ENCODE data around the gene DEDD2.

Gene DEDD2

DNA sequence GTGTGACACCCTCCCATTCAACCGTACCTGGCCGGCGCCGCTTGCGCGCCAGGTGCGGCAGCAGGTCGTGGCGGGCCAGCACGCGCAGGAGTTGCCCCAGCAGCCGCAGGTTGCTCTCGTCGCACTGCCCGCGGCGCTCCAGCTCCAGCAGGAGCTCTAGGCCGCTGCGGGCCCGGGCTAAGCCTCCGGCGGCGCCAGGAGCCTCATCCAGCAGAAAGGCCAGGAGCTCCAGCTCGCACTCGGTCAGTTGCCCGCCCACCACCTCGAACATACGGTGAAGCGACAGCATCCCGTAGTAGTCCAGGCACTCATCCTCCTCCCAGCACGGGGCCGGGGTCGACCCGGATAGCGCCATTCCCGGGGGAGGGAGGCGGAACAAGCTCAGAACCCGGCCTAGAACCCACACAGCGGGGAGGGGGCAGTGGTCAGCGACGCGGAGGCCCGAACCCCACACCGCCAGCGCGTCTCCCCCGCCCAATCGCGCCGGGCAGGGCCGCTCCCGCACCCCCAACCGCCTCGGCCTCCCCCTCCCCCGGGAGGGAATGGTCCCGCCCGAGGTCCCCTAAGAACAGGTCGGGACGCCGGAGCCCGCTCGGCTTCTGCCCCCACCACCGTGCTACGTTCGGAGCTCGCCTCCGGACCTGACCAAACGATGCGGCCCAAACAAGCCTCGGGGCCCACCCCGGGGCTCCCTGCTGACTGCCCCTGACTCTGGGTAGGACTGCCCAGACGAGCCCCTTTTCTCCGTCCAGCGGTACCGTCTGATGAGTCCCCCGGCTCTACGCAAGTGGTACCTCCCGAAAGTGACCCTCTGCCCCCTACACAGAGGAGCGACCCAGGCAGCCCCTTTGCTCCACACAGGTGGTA is 591 bp downstream of the DEDD2 start:
- Histone ChIP-seq H3K36me3 (ENCODE audit: insufficient read depth, low read length) (peaks cover 17% of the 10 kb centered on the region), H3K4me1 (ENCODE audit: insufficient read depth, low read length) (peaks cover 39% of the 10 kb centered on the region), H3K4me3 (ENCODE audit: low read depth in 1 of 2, low read length in 2 of 2) (peak overlapping the region; percentile 64 to 83), H3K9ac (ENCODE audit: low read length) (peak overlapping the region; percentile 70), H3K9me3 (ENCODE audit: low read length) (no peaks in the 10 kb centered on the region), H3K27me3 (ENCODE audit: control insufficient read depth in 1 of 2, insufficient read depth in 2 of 2, low read length in 2 of 2) (no peaks in the 10 kb centered on the region), H3K27ac (ENCODE audit: low read depth, low read length) (peak overlapping the region; percentile 61)

DNA sequence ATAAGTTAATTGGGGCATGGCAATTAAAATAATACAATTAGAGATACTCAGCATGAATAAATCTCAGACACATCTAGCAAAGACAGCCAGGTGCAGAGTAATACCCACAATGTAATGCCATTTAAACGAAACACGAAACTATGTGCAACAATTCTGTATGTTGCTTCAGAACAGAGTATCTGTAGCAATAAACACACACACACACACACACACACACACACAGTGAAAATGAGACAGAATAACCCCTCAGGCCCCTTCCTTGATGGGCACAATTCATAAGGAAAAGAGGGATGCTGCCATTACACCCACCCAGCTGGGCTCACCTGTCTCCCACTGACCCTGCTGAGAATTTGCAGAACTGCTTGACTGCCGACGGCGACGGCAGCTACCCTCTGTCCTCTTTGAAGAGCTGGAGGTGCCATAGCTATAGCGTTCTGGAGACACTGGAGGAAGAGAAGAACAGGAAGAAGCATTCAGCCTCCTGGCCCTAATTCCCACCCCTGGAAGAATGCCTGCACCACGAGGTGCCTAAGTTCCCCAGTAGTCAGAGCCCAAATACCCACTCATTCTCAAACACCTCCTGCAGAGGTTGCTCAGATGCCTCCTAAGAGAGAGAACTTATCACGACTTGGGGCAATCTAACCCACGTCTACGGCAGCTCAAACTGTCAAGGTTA is 2.5 kb downstream of the DEDD2 start:
- Histone ChIP-seq H3K27ac (ENCODE audit: low read depth, low read length) (no peak overlapping the region), H3K4me1 (ENCODE audit: insufficient read depth, low read length) (peaks cover 31% of the 10 kb centered on the region), H3K4me3 (ENCODE audit: low read depth in 1 of 2, low read length in 2 of 2) (no peak overlapping the region), H3K9ac (ENCODE audit: low read length) (no peak overlapping the region), H3K27me3 (ENCODE audit: control insufficient read depth in 1 of 2, insufficient read depth in 2 of 2, low read length in 2 of 2) (no peaks in the 10 kb centered on the region), H3K9me3 (ENCODE audit: low read length) (no peaks in the 10 kb centered on the region), H3K36me3 (ENCODE audit: insufficient read depth, low read length) (peaks cover 17% of the 10 kb centered on the region)

DNA sequence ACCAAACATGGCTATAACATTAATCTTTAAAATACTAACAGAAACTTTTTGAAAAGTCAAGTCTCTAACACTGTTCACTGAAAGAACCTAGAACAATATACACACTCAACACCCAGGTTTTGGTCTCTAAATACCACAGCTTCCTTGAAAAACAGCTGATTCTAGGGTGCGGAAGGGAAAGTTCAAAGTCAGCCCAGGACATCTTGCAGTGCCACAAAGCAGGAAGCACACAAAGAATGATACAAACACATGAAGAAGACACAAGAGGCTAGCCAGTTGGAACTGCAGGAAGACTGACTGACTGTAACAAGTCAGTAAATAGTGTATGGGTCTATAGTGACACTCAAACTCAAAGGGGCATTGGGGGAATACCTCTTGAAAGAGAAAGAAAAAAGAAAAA is 4.6 kb downstream of the DEDD2 start:
- Histone ChIP-seq H3K4me3 (ENCODE audit: low read depth in 1 of 2, low read length in 2 of 2) (no peak overlapping the region), H3K27ac (ENCODE audit: low read depth, low read length) (no peak overlapping the region), H3K36me3 (ENCODE audit: insufficient read depth, low read length) (peaks cover 35% of the 10 kb centered on the region), H3K9ac (ENCODE audit: low read length) (no peak overlapping the region), H3K27me3 (ENCODE audit: control insufficient read depth in 1 of 2, insufficient read depth in 2 of 2, low read length in 2 of 2) (no peaks in the 10 kb centered on the region), H3K4me1 (ENCODE audit: insufficient read depth, low read length) (peaks cover 17% of the 10 kb centered on the region), H3K9me3 (ENCODE audit: low read length) (no peaks in the 10 kb centered on the region)

DNA sequence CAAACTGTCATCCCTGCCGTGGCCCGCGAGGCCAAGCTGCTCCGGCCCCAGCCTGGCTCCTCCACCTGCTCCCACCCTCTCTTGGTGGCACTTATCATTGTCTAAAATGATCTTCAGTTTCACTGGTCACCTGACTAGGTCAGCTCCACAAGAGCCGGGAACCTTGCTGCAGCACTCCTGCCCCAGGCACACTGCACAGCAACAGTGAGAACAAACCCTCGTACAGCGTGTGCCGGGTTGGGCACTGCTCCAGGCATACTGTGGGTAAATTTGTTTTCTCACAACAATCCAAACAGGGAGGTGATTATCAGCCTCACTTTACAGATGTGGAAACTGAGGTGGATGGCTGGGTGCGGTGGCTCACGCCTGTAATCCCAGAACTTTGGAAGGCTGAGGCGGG is 8.9 kb downstream of the DEDD2 start:
- H3K27ac ChIP-seq (ENCODE audit: low read depth, low read length), result no peak overlapping the region

DNA sequence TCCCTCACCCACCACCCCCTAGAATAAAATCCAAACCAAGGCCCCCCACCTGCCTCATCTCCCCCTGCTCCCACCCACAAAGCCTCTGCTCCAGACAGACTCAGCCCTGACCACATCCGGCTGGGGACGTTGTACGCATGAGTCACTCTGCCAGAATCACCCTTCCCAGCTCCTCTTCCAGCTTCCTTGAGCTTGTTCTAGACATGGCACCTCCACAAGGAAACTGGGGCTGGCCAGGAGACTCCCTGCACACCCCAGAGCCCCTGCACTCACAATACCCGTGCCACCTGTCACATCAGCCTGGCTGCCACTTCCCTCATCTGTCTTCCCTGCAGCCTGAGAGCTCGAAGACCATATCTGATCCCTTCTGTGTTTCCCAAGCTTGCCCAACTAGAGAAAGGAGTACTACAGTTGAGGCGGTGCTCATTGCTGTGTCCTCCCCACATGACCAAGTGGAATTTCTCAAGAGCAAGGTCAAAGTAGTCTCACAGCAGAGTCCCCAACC is 9.7 kb downstream of the DEDD2 start:
- Histone ChIP-seq H3K4me1 (ENCODE audit: insufficient read depth, low read length) (no peaks in the 10 kb centered on the region), H3K36me3 (ENCODE audit: insufficient read depth, low read length) (peaks cover 53% of the 10 kb centered on the region)

More for the DNA sequence above, 8.9 kb downstream of the DEDD2 start:
- H3K9ac ChIP-seq (ENCODE audit: low read length), result no peak overlapping the region
- no peaks in the 10 kb centered on the region for H3K9me3 ChIP-seq (ENCODE audit: low read length)
- no peak overlapping the region for H3K4me3 ChIP-seq (ENCODE audit: low read depth in 1 of 2, low read length in 2 of 2)
- H3K36me3 ChIP-seq (ENCODE audit: insufficient read depth, low read length), result peaks cover 54% of the 10 kb centered on the region
- H3K4me1 ChIP-seq (ENCODE audit: insufficient read depth, low read length), result no peaks in the 10 kb centered on the region
- H3K27me3 ChIP-seq (ENCODE audit: control insufficient read depth in 1 of 2, insufficient read depth in 2 of 2, low read length in 2 of 2), result no peaks in the 10 kb centered on the region

DNA sequence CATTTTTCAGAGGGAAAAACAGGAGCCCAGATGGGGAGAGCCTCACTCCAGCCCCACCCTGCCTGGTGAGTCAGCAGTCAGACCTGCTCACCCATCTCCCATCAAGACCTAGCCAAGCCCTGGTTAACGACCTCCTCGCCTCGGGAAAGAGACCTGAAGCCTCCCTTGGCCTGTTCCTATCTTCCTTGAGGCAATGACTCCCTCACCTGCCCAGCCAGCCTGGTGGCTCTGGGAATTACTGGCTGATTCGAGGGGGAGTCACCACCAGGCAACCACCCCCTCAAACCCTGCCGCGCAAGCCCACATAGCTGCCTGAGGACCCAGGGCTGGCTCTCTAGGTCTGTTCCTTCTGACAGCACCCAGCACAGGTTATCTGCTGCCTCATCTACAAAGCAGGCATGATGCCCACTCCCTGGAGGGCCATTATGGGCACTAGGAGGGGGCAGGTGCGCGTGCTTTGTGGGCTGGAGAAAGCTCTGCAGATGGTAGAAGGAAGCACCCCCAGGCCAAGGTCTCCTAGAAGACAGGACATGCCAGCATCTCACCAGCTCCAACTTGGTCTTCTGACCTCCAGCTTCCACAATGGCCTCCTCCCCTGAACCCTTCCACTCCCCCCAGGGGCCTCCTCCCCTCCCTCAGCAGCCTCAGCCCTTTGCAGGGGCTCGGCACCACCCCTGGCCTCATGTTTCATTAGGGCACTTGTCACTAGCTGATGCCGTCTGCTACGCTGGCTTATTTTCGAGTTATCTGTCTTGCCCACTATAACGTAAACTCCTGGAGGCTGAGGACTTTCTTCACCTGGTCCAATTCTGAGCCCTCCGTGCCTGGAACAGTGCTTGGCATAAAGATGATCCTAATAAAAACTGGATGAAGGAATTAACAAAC is 10.4 kb downstream of the DEDD2 start:
- Histone ChIP-seq H3K9ac (ENCODE audit: low read length) (no peak overlapping the region), H3K27me3 (ENCODE audit: control insufficient read depth in 1 of 2, insufficient read depth in 2 of 2, low read length in 2 of 2) (no peaks in the 10 kb centered on the region), H3K9me3 (ENCODE audit: low read length) (no peaks in the 10 kb centered on the region), H3K27ac (ENCODE audit: low read depth, low read length) (no peak overlapping the region), H3K4me3 (ENCODE audit: low read depth in 1 of 2, low read length in 2 of 2) (no peak overlapping the region), H3K4me1 (ENCODE audit: insufficient read depth, low read length) (no peaks in the 10 kb centered on the region), H3K36me3 (ENCODE audit: insufficient read depth, low read length) (peaks cover 60% of the 10 kb centered on the region)

More for the DNA sequence above, 9.7 kb downstream of the DEDD2 start:
- no peak overlapping the region for H3K4me3 ChIP-seq (ENCODE audit: low read depth in 1 of 2, low read length in 2 of 2)
- H3K27me3 ChIP-seq (ENCODE audit: control insufficient read depth in 1 of 2, insufficient read depth in 2 of 2, low read length in 2 of 2), result no peaks in the 10 kb centered on the region
- no peaks in the 10 kb centered on the region for H3K9me3 ChIP-seq (ENCODE audit: low read length)
- H3K9ac ChIP-seq (ENCODE audit: low read length), result no peak overlapping the region
- no peak overlapping the region for H3K27ac ChIP-seq (ENCODE audit: low read depth, low read length)

DNA sequence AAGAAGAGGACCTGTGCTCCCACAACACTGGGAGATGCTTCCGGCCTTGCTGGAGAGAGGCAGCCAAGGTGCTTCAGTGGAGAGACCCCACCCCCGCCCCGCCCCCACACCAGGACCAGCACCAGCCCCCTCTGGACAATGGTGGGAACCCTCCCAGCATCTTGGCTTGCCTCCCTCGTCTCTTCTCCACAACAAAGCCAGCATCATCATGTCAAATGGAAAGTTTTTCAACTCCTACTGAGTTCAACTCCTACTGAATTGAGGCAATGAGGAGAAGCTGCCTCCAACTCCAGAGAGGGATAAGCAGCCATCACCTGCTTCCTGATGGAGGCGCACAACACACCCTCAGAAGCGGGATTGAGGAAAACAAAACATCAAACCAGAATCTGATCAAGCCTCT is 12.8 kb downstream of the DEDD2 start:
- Histone ChIP-seq H3K9ac (ENCODE audit: low read length) (no peak overlapping the region), H3K9me3 (ENCODE audit: low read length) (no peaks in the 10 kb centered on the region), H3K27ac (ENCODE audit: low read depth, low read length) (no peak overlapping the region), H3K4me1 (ENCODE audit: insufficient read depth, low read length) (no peaks in the 10 kb centered on the region), H3K27me3 (ENCODE audit: control insufficient read depth in 1 of 2, insufficient read depth in 2 of 2, low read length in 2 of 2) (no peaks in the 10 kb centered on the region), H3K4me3 (ENCODE audit: low read depth in 1 of 2, low read length in 2 of 2) (no peak overlapping the region), H3K36me3 (ENCODE audit: insufficient read depth, low read length) (peaks cover 60% of the 10 kb centered on the region)

DNA sequence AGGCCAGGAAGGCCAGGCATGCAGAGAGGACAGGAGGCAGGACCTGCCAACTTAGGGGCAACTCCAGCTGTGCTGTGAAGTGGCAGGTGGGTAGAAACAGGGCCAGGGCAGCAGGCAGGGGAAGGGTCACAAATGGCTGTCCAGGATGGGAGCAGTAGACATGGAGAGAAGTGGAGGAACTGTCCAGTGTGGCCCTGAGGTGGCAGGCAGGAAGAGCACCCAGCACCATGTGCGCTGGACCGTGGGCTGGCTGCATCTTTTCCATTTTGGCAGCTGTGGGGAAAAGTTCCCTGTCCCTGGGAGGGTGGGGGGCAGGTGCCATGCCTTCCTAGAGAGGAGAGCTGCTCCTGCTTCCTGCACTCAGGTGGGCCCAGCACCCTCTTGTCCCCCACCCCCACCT is 13.8 kb downstream of the DEDD2 start:
- no peaks in the 10 kb centered on the region for H3K27me3 ChIP-seq (ENCODE audit: control insufficient read depth in 1 of 2, insufficient read depth in 2 of 2, low read length in 2 of 2)
- H3K9ac ChIP-seq (ENCODE audit: low read length), result no peak overlapping the region
- no peak overlapping the region for H3K27ac ChIP-seq (ENCODE audit: low read depth, low read length)
- no peaks in the 10 kb centered on the region for H3K9me3 ChIP-seq (ENCODE audit: low read length)
- H3K4me1 ChIP-seq (ENCODE audit: insufficient read depth, low read length), result no peaks in the 10 kb centered on the region
- peaks cover 60% of the 10 kb centered on the region for H3K36me3 ChIP-seq (ENCODE audit: insufficient read depth, low read length)
- H3K4me3 ChIP-seq (ENCODE audit: low read depth in 1 of 2, low read length in 2 of 2), result no peak overlapping the region

DNA sequence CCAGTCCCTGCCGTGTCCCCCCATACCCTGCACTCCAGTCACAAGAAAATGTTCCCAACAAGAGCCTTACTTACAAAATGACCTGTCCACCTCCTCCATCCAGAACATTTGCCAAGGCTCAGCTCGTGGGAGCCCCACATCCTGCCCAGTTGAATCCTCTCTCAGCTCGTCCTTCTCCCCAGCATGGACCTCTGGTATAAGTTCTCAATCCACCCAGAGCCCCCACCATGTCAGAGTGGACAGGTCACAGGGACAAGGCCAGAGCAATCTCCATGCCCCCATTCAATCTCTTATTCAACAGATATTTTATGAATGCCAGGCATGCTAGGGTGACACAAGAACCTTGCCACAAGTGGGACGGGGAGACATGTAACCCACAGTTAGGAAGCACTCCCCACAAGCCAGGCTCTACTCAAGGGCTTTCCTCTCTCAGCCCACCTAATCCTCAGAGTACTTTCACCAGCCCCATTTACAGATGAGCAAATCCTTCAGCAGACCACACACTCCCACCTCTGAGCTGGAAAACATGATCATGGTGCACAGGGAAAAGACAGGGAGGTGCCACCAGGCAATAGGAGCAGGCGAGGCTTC is 15.1 kb downstream of the DEDD2 start:
- H3K4me3 ChIP-seq (ENCODE audit: low read depth in 1 of 2, low read length in 2 of 2), result no peak overlapping the region
- H3K27ac ChIP-seq (ENCODE audit: low read depth, low read length), result no peak overlapping the region
- H3K9me3 ChIP-seq (ENCODE audit: low read length), result no peaks in the 10 kb centered on the region
- H3K4me1 ChIP-seq (ENCODE audit: insufficient read depth, low read length), result no peaks in the 10 kb centered on the region
- peaks cover 52% of the 10 kb centered on the region for H3K36me3 ChIP-seq (ENCODE audit: insufficient read depth, low read length)
- no peak overlapping the region for H3K9ac ChIP-seq (ENCODE audit: low read length)
- H3K27me3 ChIP-seq (ENCODE audit: control insufficient read depth in 1 of 2, insufficient read depth in 2 of 2, low read length in 2 of 2), result no peaks in the 10 kb centered on the region

DNA sequence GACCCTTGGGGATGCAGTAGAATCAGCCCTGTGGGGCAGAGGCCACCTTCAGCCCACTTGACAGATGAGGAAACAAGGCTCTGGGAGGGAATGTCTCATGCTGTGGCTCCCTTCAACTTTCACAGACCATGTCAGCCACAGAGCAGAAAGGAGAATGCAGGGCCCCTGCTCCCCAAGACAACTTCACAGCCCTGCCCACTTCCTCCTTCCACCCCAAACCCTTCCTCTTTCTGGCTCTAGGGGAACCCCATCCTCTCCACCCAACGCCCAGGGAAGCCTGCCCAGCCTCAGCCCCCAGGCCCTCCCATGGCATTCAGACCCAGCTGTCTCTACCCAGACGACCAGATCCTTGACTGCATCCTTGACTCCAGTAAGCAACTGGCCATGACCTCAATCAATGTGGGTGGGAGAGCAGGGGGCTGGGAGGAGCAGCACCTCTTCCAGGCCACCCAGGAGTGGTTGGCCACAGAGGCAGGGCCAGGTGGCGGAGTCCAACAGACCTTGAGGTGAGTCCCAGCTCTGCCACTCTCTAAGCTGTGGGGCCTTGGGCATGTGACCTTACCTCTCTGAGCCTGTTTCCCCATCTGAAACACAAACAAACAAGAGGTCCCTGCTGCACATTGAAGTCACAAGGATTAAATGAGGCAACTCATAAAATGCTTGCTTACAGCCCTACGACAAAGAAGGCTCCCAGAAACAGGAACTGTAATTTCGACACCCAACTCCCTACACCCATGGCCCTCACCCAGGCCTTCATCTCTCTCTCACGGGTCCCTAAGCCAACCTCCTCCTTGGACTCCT is 15.8 kb downstream of the DEDD2 start:
- Histone ChIP-seq H3K4me1 (ENCODE audit: insufficient read depth, low read length) (no peaks in the 10 kb centered on the region), H3K27me3 (ENCODE audit: control insufficient read depth in 1 of 2, insufficient read depth in 2 of 2, low read length in 2 of 2) (no peaks in the 10 kb centered on the region), H3K36me3 (ENCODE audit: insufficient read depth, low read length) (peaks cover 45% of the 10 kb centered on the region)

More for the DNA sequence above, 15.8 kb downstream of the DEDD2 start:
- no peak overlapping the region for H3K4me3 ChIP-seq (ENCODE audit: low read depth in 1 of 2, low read length in 2 of 2)
- H3K9me3 ChIP-seq (ENCODE audit: low read length), result no peaks in the 10 kb centered on the region
- no peak overlapping the region for H3K9ac ChIP-seq (ENCODE audit: low read length)
- H3K27ac ChIP-seq (ENCODE audit: low read depth, low read length), result no peak overlapping the region
